Bronchus fibroblast of lung (primary cell): ENCODE measurements around the gene POLR3E. TPM values are rescaled to one million over a fixed set of nuclear protein-coding genes. Genes with fewer than 3 reads are reported as not detected.

Experiments
- total RNA-seq: library from RNA; depleted of rRNA; stranded (reverse); fragments of >200 nt; gene quantifications from 2 replicates; pipeline ENCODE4 v1.2.3, GENCODE V29; 2015

POLR3E gene, protein sequence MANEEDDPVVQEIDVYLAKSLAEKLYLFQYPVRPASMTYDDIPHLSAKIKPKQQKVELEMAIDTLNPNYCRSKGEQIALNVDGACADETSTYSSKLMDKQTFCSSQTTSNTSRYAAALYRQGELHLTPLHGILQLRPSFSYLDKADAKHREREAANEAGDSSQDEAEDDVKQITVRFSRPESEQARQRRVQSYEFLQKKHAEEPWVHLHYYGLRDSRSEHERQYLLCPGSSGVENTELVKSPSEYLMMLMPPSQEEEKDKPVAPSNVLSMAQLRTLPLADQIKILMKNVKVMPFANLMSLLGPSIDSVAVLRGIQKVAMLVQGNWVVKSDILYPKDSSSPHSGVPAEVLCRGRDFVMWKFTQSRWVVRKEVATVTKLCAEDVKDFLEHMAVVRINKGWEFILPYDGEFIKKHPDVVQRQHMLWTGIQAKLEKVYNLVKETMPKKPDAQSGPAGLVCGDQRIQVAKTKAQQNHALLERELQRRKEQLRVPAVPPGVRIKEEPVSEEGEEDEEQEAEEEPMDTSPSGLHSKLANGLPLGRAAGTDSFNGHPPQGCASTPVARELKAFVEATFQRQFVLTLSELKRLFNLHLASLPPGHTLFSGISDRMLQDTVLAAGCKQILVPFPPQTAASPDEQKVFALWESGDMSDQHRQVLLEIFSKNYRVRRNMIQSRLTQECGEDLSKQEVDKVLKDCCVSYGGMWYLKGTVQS
- total RNA-seq: 27.7 and 38.4 TPM in 2 replicates

GRCh38 chr16:22297114-22297870 is at the start of gene POLR3E:
Gene POLR3E, plus strand, starts transcription at chr16:22297409. Its CDS starts 5,560 bp downstream, at chr16:22302969.

DNA sequence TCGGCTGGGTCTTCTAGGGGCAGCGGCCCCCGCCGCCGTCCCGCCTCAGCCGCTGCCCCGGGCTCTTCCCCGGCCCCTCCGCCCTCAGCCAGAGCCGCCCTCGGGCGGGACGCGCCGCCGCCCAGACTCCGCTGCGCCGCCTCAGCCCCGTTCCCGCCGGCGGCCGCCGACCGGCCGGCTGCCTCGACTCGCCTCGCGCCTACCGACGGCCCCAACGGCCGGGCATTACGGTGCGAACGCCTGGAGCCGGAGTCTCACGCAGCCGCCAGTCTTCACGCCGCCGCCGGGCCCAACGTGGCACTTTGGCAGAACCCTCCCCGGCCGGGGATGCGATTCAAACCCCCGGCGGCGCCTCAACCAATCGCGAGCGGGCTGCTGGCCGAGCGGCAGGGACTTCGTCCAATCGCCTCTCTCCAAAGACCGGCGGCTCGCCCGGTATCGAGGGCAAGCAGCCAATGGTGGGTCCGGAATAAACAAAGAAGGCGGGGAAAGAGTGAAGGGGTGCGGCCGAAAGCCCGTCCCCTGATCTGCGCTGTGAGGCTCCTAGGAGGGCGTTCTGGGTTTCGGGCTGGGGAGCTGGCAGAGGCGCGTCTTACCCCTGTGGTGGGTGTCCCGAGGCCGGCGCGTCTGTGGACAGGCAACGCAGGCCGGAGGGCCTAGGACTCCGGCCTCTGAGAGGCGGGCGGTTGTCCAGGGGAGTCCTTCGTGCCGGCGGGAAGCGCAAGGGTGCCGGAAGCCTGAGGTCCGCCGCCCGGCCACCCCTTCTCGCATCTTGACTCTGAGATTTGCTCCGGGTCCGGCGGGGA is 77.3 kb downstream of the POLR3E start, which contains the start of gene CDR2:
Gene CDR2, minus strand, starts transcription at position 309 of the 806 bp plus-strand sequence. CDS start 310 bp downstream, outside the sequence.

Other genes starting within 250 kb of the POLR3E start
- gene VWA3A, start 204.9 kb upstream of the POLR3E start, total RNA-seq: 0.15 TPM in 1 of 2 replicates, not detected in the other
- not detected in 2 replicates for gene SDR42E2, start 134.9 kb upstream of the POLR3E start, total RNA-seq
- gene EEF2K, start 91.1 kb upstream of the POLR3E start, total RNA-seq: 17.4 and 17.5 TPM in 2 replicates
- 27.1 and 33.1 TPM in 2 replicates for gene CDR2, start 77.2 kb downstream of the POLR3E start, total RNA-seq
- 9.5 and 12.8 TPM in 2 replicates for gene NPIPB5, start 213.5 kb downstream of the POLR3E start, total RNA-seq